HG03342 (cell line): Measurements from ENCODE around the gene EEFSEC.

Experiments used
- ATAC-seq: cut with Tn5 transposase; IDR thresholded peaks from one replicate; pipeline ENCODE4 v1.9.1; 2021; ENCODE audit warnings: mild to moderate bottlenecking, moderate library complexity; ENCODE audit not compliant: unreplicated experiment

EEFSEC gene

DNA sequence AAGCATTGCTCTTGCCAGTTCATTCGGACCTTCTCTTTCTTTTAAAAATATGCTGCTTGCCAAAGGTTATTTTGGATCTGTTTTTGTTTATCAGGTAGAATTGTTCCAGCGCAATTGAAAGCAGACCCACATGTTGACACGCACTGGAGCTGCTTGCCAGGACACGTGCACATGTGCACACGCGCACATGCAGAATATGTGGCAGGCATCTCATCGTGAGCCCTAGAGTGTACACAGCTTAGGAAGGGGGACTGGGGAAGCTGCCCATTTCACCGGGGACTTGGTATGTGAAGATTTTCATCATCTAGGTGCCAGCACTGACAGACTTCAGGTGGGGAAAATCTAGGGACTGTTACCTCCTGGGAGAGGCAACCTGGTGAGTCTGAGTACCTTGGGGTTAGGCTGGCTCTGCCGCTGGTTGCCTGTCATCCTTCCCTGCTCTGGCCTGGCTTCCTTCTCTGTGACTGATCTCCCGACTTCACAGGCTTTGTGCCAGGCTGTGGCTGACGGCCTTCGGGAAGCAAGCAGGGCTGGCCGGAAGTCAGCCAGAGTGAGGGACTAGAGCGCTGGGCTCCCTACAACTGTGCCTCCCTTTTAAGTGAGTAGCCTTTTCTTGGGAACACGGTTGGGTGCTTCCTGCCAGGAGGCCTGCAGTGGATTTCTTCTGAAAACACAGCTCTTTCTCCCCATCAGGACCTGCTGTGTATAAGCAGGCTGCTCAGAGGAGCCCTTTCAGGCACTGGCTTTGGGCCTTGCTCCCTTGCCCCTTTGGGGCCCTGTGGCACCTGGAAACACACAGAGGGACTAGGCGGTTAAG is 129.3 kb downstream of the EEFSEC start:
- ATAC-seq = no peak

DNA sequence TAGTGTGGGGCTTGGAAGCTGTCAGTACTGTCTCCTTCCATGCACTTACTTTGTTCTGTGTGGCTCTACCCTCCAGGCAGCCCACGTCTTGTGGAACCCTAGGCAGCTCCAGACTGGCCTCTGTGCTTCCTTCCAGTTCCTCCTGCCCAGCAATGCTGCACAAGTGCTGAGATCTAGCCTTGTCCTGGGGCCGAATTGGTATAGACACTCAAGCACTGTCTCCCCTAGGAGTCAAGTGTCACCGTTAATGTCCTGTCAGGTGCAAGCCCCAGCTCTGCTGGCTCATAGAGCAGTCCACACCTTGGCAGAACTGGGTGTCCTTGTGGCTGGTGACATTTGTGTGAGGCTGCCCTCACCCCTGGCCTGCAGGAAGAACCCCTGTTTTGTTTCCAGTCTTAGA is 130.1 kb downstream of the EEFSEC start:
- ATAC-seq = no peak

DNA sequence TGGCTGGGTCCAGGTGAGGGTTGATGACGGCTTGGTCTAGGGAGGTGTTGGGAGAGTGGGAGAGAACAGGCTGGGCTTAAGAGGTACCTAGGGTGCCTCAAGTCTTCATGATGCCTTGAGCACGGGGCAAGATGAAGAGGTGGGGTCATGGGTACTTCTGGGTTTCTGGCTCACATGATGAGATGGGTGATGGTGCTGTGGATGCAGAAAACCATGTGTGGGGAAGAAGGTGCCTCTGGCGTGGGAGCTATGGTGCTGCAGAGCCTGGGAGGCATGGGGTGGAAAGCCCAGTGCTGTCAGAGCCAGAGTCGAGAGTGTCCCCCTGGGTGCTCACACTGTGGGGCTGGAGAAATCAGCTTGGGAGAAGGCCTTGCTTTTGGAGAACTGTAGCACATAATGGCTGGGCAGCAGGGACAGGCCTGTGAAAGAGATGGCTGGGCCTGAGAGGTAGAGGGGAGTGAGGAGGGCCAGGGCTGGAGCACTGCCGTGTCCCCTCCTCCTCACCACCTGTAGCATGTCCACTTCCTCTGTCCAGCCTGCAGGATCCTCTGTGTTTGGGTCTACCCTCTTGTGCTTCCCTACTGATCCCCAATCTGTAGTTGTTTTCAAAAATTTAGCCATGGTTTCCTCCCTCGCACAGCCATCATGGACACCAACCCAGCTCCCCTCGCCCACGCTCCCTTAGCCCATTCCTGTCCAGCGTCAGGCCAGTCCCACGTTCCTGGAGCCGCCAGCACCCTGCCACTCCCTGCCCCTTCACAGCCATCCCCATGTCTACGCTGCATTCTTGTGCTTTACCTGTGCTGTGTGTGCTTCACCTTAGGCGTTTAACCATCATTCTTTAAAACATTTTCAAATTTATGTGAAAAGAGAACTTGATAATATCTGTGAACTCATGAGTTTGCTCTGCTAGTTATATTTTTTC is 132.0 kb downstream of the EEFSEC start:
- no peak for ATAC-seq

DNA sequence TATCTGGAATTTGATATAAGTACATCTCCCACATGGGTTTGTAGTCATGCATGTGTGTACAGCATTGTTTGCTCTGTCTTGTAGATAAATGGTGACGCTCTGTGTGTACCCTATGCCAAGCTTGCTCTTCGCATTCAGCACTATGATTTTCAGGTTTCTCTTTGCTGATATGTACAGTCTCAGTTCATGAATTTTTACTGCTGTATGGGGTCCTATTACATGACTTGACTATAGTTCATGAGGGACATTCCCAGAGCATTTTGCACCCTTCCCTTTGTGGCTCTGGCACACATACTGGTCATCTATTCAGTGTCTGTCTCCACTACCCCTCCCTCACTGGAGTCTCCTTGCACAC is 132.7 kb downstream of the EEFSEC start:
- no peak for ATAC-seq

DNA sequence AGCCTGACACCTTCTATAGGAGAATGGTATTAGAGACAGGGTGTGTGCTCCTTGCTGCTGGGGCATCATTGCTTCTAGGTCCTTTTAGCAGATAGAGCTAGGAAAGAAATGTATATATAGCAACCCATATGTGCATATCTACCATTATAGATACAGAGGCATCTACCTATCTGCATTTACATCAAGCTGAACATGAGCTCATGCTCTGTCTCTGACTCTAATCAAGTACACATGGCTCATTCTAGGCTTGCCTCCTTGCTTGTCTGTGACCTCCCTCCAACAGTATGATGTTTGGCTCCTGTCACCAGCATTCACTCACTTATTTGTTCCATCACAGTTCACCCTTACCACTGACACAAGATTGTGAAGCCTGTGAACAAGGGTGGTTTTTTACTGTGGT is 133.4 kb downstream of the EEFSEC start:
- no peak for ATAC-seq

DNA sequence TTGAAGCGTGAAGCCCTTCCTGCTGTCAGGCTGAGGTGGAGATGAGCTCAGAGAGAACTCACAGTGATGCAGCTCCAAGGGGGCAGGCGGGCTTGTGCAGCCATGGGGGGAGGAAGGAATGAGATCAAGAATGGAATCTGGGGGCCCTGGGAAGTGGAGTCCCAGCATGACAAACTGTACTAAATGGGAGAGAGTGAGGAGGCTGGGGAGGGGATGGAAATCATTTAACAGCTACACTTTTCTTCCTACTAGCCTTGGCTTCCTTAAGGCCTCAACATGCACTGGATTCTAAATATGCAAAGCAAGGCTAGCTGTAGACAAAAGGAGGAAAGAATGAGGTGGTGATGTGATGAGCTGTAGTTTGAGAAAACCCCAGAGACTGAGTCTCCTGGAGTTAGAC is 133.9 kb downstream of the EEFSEC start:
- no peak for ATAC-seq

DNA sequence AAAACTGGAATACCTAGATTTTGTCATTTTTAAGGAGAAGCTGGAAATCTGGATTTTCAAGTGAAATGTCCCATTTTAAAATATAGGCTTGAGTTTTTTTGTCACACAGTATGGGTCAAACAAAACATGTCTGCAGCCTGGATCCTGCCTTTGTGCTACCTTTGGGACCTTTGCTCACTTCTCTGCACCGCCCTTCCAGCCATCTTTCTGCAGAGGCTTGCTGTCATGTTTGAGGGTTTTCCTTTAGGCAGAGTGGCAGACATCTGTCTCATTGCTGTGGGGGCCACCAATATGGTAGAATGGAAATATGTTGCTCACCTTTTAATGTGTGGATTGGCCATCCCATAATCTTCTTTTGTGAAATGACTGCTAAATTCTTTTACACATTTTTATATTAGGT is 136.3 kb downstream of the EEFSEC start:
- no peak for ATAC-seq

DNA sequence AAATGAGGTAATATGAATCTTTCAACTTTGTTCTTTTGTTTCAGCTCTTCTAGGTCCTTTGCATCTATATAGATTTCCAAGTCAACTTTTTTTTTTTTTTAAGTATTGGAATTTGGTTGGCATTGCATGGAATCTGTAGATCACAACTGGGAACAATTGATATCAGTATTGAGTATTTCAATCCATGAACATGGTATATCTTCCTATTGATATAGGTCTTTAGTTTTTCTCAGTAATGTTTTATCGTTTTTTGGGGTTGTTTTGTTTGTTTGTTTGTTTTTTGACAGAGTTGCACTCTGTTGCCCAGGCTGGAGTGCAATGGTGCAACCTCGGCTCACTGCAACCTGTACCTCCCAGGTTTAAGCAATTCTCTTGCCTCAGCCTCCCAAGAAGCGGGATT is 137.2 kb downstream of the EEFSEC start:
- ATAC-seq = no peak

DNA sequence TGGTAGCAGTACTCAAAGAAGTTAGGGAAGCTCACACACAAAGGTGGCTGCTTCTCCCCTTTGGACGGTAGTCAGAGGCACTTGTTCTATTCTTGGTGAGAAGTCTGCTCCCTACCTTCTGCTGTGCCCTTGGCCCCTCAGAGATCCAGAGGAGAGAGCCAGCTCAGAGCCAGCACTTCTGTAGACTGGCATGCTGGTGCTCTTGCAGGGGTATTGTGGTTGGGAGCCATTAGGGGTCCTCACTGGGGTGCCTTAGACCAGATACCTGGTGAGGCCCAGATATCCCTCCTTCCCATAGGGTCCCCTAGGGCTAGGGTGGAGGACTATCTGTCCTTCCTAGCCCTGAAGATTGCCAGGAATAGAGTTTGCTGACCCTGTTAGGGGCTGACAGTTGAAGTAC is 140.6 kb downstream of the EEFSEC start:
- no peak for ATAC-seq

DNA sequence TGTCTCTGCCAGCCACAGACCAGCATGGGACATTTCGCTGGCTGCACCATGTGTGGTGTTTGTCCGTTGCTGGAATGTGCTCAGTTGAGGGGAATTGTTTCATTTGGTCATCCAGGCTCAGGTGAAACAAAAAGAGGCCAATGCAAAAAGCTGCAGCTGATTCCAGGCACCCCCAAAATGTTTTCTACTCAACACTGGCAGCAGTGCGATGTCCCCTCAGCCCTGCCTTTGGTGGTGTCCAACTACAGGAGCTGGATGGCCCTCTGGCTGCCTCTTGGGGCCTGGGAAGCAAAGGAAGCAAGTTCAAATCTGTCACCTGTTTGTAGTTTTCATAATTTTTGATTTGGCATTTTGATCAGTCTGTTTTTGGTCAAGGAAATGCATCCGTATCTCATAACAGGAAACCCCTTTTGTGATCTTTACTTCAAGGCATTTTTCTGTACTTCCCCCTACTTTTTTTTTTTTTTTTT is 141.8 kb downstream of the EEFSEC start:
- no peak for ATAC-seq

DNA sequence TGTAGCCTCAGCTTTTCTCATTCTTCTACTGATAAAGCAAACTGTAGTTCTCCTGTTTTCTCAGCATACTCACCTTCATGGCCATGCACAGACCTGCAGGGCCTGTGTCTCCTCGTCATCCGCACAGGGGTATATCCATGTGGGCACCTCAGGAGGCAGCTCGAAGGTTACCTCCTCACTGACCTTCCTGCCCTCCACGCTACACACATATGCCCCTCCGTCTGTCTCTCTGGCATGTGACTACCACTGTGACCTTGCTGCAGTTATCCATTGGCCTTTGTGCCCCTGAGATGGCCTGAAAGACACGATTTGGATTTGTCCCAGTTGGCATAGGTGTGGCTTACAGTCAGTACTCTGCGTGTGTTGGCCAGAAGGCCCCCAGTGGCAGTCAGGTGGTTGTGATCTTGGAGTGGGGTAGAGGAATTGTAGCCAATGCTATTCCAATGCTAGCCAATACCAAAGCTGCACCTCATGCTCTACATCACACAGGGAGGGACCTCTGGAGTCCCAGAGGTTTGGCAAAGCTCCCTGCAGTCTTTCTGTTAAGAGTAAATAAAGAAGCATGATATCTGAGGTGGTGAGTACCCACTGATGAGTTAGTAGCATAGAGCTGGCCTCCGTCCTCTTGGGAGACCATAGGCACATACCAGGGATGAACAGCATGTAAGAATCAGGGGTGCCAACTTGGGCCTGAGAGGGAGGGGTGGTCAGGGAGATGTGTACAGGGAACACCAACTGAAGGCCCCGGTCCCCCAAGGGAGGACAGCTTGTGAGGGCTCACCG is 143.4 kb downstream of the EEFSEC start:
- ATAC-seq = no peak

DNA sequence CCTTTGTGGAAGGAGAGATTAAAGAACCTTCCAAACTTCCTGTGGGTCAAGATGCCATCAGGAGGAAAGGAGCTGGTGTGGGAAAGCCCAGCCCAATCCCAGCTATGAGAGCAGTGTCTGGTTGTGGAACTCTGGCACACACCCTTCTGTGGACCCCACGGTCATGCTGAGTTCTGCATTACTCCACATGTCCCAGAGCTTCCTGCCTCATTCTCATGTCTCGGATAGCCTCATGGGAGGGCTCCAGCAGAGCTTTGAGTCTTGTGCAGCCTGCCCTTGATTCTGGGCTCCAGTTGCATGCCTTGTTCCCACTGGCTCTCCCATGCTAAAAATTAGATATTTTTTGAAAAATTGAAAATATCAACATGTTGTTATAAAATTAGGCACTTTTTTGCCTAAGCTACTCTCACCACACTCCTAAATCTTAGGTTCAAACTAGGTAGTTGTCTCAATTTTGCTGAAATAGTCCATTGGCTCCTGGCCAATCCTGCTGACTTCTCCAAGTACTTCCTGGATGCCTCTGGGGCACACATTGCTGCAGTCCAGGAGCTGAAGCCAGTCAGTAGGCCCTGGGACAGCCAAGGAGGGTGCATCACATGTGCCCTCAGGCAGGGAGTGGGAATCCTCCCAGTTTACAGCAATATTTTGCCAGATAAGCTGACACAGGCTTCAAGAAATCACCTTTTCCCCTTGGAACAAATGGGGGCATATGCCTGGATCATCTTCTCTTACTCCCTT is 144.3 kb downstream of the EEFSEC start:
- ATAC-seq = no peak

DNA sequence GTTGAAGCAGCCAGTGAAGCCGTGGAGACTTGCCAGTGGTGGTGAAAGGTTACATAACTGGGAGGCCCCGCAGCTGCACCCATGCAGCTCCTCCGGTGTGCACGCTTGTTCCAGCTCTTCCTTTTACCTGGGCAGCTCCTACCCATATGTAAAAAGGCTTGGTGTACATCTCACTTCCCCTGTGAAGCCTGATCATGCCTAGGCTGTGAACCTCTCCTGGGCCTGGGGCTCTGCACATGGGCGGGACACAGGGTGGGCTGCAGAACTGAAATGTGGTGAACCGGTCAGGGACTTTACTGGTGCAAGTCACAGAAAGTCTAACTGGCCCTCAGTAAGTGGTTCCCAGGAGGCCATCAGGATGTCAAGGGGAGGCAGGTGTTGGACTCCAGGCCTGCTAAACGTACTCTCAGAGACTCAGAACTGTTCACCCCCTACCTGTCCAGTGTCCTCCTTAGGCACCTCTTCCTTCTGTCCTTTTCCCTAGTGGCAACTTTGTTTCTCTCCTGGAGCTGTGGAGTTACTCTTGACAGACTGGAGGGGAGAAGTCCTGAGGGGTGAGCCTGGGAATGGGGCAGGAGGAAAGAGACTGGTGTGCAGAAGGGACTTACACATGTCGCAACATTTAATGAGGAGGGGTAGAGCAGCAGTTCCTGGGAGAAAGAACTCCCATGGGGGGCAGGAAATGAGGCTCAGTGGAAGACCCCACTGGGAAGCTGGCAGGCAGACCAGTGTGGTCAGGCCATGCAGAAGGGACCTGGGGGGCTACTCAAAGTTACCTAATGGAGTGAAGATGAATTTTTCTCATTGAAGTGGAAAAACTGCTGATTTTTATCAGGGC is 148.1 kb downstream of the EEFSEC start:
- no peak for ATAC-seq

DNA sequence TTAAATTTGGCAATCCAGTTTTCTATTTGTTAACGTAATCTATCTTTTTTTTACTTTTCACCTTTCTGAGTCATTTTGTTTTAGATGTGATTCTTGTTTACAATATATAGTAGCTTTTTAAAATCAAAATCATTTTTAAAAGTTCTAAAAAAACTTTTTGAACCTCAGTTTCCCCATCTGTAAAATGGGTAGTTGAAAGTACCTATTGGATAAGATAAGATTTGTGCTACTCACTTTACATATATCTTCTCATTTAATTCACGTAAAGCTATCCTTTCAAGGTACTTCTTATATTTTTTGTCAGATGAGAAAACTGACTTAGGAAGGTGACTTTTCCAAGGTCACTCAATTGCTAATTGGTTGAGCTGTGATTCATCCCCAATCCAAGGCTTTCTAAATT is 153.2 kb downstream of the EEFSEC start:
- no peak for ATAC-seq

DNA sequence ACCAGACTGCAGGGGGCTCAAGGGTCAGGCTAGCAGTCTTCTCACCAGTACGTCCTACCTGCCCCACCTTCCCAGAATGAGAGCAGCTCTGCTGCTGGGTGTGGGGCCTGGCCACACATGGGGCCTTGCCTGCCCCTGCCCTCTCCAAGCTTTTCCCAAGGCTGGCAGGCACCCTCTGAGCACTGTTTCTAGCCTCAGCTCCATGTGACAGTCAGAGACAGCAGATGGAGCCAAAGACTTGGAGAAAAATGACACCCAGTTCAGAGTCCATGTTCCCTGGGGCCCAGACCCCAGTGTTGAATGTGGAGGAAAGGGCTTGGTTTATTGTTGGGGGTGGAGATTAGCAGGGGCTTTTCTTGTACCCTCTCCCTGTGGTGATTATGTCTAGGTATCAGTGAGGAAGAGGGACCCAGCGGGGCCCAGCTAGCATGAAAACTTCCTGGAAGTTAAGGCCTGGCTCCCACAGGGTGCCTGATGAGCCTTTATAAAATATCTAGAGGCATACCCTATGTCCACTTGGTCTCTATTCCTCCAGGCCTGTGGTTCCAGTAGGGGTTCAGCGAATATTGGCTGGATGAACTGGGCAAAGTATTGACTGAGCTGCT is 153.8 kb downstream of the EEFSEC start:
- no peak for ATAC-seq

DNA sequence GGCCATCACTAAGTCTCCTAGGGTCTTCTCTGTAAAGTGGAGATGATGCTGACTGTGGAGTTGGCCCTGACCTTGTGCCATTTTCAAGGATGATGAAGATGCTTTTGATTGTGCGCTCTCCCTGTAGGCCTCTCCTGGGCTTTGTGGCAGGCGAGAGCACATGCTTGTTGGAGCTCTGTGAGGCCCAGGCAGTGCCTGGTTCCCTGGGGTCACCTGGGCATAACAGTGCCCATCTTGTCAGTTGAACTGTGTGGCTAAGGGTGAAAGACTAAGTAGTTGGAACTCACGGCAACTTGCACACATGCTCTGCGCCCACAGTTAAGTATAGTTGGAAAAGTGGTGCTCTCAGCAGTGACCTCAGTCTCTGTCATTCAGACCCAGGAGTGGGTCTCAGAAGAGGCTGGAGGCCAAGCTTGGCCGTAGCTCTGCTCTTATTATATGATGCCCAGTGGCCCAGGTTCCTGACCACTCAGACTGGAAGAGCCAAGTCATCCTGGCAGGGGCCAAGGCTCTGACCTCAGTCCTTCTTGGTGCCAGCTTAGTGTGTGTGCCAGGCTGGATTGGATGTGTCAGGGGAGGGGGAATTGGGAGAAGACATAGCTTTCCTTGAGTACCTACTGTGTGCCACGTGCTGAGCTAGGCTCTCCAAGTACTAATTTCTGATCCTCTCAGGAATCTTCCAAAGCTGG is 154.6 kb downstream of the EEFSEC start:
- no peak for ATAC-seq

DNA sequence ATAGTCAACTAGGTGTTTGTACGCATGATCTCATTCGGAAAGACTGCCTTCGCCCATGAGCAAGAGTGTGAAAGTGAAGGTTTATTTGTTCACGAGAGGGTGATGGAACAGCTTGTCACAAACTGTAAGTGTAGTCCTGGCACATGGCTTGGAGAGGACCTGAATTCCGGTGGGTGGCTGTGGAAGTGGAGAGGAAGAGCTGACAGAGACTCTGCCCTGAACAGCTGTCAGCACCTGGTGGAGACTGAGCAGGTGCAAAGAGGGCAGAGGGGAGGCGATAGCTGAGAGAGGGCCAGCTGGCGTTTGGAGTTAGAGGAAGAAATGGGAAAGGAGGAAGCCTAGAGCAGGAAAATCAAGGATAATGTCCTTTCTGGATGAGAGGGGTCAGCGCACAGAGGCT is 155.7 kb downstream of the EEFSEC start:
- no peak for ATAC-seq

DNA sequence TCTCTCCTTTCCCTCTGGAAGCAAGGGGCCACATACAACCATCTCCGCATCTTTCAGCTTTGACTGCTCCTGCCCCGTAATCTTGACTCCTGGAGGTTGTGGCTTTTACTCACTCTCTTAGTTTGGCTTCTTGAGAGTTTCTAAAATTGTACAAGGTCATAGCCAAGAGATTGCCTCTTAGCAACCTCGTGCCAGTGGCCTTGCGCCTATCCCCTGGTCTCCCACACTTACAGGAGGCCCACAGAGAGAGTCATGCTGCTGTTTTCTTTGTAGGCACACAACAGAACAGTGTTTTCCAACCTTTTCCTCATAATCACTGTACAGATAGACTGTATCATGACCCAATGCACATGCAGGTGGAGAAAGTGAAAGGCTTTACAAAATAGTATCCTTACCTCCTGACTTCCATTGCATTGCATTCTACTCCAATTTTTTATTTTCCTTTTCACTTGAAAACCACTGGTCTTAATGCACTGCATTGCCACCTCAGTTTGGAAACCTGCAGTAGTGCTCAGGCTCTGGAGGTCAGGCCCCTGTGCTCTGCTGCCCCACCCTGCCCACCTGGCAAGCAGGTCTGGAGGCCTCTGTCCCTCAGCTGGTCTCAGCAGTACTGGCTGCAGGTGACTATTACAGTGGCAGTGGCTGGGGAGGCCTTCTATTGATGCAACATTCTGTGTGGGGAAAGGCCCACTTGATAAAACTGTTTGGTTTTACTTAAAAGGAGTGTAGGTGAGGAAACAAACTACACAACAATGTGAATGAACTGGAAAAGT is 157.2 kb downstream of the EEFSEC start:
- no peak for ATAC-seq
